HuH-7 (cell line): ENCODE measurements around the gene TCF12.

Source experiments
- DNase-seq: peaks from one replicate; pipeline ENCODE4 v3.0.0; 2011; ENCODE audit warnings: low spot score

TCF12 gene

GRCh38 chr15:57217778-57218598, 299.5 kb downstream of the TCF12 start:
- no peak for DNase-seq

GRCh38 chr15:57218826-57219576, 300.6 kb downstream of the TCF12 start:
- DNase-seq = no peak

DNA sequence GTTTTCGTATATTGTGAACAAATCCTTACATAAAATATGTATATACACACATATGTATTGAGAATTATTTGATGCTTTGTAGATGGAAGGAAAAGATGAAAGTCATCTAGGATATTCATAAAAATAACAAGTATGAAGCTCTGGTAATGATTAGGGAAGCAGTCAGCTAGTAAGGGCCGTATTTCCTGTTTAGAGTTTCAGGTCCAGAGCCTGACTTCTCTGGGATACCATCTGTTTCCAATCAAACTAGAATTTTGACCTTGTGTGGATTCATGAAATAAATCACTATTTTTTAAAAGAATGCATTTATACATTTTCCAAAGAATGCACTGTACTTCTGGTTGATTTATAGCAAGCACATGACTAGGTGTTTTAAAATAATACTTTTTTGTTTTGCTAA, 301.8 kb downstream of the TCF12 start:
- DNase-seq = no peak

- DNase-seq = no peak
These were observed 302.7 kb downstream of the TCF12 start for GRCh38 chr15:57221134-57221533.

DNA sequence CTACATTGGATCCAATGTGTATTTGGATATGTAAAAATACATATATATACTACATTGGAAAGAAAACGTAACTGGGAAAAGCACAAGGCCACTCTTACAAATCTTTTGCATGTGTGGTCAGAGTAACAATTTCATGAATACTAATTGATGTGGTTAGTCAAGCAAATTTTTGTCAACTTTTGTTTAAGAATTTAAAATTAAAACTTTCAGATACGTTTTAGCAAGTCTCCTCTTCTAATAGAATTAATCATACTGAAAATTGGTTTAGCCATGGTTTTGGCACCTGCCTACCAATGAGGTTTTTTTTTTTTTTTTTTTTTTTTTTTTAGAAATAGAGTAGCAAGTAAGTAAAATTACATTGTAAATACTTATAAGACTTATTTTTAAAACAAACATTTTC, 304.9 kb downstream of the TCF12 start:
- DNase-seq = no peak

GRCh38 chr15:57223887-57224286, 305.4 kb downstream of the TCF12 start:
- no peak for DNase-seq

DNA sequence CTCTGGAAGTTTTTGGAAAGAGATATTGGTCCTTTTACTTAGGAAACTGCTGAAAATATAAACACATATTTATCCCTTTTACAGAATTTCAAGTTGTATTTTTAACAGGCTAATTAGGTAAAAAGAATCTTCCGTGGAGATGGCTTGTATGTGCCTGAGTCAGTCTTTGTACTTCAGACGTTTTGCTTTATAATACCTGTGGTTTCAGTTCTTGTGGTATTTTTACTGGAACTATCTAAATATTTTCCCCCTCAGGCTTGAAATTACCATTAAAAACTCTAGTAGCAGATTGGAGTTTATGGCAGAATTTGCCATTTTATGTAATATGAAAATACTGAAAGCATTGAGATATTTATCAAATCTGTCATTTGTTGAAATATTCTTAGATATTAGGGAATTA, 306.2 kb downstream of the TCF12 start:
- no peak for DNase-seq

- DNase-seq = no peak
These were observed 308.7 kb downstream of the TCF12 start for GRCh38 chr15:57227166-57227565.

GRCh38 chr15:57227899-57228298, 309.5 kb downstream of the TCF12 start:
- no peak for DNase-seq

- no peak for DNase-seq
These were observed 310.0 kb downstream of the TCF12 start for GRCh38 chr15:57228395-57228794.

DNA sequence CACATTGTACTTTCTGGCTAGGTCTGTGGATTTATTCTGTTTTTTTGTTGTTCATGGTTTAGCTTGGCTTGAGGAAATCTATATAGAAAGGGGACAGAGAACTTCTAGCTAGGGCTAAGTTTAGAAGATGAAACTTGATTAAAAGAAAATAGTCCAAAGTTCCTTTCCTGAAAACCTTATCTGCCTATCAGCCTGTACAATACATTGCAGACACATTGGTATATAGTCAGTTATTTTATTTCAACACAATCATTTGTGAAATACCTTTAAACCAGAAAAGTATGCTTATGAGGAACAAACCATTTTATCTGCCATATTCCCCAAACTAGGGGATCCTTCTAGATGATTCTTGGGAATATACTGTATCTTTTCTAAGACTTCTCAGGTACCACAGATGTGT, 310.6 kb downstream of the TCF12 start:
- DNase-seq = no peak

- DNase-seq = no peak
These were observed 313.1 kb downstream of the TCF12 start for GRCh38 chr15:57231559-57231958.

DNA sequence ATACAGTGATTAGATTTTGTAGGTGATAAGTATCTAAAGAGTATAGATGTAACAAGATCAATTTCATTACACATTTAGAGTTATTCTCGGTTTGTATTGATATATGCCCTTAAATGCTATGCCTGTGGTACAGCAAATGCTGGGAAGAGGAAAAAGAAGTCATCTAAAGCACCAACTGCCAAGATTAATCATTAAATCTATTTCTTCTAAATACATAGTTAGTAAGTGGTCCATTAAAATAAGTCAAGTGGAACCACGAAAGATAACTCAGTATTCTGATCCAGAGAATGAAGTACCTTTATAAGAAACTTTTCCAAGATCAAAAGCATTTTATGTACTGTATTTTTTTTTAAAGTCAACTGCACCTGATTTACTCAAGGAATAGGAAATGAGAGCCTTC, 315.7 kb downstream of the TCF12 start:
- no peak for DNase-seq

DNA sequence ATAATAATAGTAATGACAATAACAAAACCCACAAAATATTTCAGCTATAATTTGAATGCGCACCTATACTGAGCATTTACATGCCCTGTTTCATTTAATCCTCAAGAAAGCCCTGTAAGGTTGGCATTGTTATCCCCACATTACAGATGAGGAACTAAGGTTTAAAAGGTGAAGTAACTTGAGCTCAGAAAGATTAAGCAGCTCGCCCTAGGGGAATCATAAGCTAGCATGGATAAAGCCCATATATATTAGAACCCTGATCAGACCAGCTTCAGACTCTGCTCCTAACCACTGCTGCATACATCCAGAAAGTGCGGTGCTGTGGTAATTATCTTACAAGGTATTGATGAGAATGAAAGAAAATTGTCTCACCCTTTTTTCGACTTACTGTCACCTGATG, 316.7 kb downstream of the TCF12 start:
- no peak for DNase-seq

DNA sequence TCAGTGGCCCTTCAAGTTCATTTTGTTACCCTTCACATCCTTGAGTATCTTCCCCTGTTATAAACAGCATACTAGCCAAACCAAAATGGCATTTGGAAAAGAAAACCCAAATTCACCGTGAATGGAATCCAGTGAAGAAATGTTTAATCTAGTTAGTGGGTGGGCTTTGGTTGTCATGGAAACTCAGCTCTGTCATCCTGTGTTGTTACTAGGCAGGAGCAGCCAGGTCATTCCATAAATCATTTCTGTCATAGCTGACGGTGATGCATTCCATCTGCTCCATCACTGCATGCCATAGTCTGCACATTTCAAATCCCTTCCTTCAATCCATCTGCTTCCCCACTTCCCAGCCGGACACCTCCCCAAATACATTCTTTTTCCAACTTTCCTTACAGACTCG, 317.4 kb downstream of the TCF12 start:
- DNase-seq = no peak

- no peak for DNase-seq
These were observed 318.3 kb downstream of the TCF12 start for GRCh38 chr15:57236561-57237300.

DNA sequence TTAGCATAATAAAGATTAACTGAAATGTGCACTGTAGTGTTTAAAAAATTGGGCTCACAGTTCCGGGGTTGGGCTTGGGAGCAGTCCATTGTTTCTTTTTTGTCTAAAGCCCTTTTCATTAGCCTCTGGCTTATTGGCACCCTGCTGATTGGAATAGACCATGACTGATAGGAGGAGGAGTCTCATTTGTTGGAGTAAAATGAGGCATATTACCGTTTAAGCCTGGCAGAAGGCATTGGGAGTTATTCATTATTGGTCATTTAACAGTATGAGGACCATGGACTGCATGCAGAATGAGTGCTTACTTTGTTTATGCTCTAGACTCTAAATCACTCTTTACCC, 318.8 kb downstream of the TCF12 start:
- no peak for DNase-seq

DNA sequence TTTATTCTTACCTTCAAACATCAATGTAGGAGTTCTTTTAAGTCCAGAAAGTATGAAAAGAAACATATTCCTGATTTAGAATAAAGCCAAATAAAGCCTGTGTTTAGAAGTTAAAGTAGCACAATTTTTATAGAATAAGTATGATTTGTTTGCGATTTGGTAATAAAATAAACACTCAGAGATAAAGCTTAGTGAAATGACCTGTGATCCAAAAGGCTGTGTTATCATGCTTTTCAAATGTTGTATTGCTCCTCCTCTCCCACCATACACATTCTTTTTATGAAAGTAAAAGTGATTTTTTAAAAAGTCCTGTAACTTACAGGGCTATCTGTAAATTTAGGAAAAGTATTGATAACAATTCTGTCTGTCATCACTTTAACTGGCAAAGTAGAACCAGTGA, 319.2 kb downstream of the TCF12 start:
- DNase-seq = no peak

DNA sequence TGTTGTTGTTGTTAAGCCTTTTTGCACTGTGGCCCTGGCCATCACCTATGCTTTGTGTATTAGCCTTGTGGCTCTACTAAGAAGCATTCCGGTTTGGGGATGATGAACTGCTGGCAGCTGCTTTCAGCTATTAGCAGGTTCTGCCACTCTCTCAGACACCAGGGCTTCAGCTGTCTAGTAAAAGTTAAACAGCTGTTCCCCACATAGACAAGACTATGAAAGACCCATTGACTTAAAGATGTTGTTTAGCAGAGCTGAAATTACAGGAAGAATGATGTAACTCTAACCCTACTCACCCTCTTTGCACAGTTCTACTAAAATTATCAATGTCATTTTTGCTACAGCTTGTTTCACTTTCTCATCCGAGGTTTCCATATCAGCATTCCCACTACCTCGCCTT, 326.7 kb downstream of the TCF12 start:
- no peak for DNase-seq

DNA sequence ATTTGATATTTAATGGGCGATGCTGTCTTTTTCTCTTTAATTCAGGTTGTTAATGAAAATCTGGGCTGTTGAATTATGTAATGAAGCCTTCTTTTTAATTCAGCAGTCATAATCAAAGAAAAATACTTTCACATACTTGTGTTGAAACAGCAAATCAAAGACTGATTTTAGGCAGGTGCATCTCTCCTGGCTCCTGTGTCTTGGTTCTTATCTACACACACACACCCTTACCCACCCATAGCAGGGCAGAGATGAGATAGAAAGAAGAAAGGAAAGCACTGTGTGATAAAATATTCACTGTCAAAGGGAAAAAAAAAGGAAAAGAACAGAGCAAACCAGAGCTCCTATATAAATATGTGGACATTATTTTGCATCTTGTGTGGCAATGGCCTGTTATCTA, 327.3 kb downstream of the TCF12 start:
- no peak for DNase-seq

DNA sequence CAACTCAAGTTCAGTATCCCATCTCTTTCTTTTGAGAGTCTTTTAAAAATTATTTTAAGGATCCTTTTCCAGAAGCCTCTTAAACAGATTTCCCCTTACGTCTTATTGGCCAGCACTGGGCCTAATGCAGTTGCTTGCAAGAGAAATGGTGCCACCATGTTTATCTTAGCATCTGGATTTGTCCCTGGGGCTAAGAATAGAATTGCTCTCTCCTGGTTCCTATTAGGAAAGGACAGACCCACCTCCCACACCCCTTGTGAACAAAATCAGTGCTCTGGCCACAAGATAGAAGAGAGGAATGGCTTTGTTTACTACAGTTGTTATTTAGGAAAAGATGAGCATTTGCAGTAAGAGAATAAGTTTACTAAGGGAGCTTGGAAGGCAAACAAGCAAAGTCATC, 329.6 kb downstream of the TCF12 start:
- no peak for DNase-seq

DNA sequence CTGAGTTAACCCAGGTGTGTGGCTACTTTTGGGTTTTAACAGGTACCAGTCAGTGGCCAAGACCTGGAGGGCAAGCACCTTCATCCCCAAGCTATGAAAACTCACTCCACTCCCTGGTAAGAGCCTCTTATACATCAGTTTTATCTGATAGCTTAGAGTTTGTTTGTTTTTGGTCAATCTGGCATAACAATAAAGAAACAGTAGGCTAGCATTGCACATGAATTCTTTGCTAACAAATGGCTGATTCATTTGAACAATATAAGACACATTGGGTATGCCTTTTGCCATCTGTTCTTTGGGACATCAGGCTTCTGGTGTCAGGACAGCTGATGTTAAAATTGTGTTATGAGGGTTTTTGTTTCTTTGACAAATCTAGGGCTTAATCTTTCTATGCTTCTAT, 332.9 kb downstream of the TCF12 start:
- no peak for DNase-seq

GRCh38 chr15:57251941-57252340, 333.5 kb downstream of the TCF12 start:
- no peak for DNase-seq
